Left renal cortex interstitium (tissue), 4 donors: ENCODE measurements around the gene KCNIP4. TPM values are rescaled to one million over a fixed set of nuclear protein-coding genes. Genes with fewer than 3 reads are reported as not detected.
"Not testable (repeated sequence)": the region's sequence is repeated elsewhere in the genome, so short reads cannot be mapped to it uniquely, and the experiment has no call there.

ENCODE experiments used
- DNase-seq, 4 donors: peaks; one replicate each; pipeline ENCODE4 v3.0.0-alpha.2; 2013; ENCODE audit warnings: low read depth in 4 of 4, low spot score in 2 of 4, missing footprints in 1 of 4
- polyA plus RNA-seq, 4 donors: library from polyadenylated mRNA; unstranded; fragments of 120-200 nt; gene quantifications; one replicate each; pipeline ENCODE4 v1.2.1, GENCODE V29; 2013; ENCODE audit not compliant: insufficient read length in 4 of 4

KCNIP4 gene
- polyA plus RNA-seq, 4 donors, result 12.3 to 15.6 (median 13.9) TPM

DNA sequence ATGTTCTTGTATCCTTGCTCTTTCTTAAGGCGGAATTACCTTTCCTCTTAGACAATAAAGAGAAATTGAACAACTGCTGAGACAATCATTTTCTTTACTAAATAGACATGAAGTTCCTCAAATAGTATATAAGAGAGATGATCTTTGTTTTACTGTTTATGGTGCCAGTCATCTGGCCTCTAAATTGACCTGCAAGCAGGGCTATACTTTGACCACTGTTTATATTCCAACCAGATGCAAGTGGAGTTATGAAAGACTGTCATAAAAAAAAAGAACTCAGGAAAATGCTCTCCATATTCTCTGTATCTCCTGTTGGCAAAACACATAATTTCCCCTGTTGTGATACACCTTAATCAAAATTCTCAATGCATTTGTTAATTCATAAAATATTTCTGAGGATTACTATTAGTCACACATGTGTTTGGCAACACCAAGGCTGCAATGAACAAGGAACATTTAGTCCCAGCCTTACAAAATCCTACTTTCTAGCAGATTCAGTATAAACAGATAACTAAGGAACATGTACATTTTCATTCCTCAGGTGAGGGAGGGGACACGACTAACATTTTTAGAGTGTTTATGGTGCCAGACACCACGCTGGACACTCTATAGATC is 562.3 kb downstream of the KCNIP4 start:
- no peak for DNase-seq

DNA sequence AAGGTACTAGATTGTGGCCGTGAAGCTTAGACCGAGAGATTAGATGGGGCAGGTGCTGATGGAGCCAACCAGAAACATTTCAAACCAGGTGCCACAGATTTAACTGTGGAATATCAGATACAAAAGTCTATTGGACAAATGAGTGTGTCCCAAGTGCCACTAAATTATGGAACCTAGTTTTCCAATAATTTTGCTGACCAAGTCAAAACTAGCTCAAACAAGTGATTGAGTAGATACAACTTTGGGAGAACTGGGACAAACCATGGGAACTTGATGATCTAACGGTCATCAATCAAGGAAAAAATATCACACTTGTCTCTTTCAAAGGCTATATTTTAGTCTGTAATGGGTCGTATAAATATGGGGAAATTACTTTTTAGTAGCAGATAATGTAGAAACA is 562.9 kb downstream of the KCNIP4 start:
- DNase-seq, result no peak

DNA sequence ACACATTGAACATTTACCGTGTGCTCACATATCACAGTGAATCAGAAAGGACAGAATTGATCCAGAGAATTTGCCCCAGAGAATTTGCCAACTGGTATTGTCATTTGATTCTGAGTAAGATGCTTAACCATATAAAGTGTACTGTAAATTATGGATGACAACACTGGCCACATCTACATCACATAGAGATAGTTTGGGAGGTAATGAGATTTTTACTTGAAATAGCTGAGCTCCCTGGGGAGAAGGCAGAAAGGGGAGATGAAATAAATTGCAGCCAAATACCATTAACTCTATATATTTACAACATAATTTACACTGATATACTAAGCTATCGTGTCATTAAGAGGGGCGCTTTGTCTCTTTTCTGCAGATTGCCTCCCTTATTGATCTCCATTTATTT is 564.0 kb downstream of the KCNIP4 start:
- DNase-seq, result no peak

DNA sequence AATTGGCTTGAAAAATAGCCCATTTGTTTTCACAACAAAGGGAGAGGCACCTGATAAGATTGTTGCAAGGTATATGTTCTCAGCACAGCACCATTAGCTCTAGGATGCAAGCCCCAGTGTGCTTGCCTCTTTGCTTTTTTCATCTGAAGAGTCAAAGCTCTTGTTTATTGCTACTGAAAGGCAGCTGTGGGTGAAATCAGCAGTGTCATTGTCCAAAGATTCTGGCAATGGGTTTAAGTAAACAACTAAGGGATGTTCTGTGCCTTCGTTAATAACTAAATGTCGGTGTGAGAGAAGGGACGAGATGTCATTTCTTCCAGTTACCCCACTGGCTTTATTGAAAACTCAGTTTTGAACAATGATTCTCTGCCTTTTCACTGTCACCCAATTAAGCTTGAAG is 567.7 kb downstream of the KCNIP4 start:
- DNase-seq, result no peak

DNA sequence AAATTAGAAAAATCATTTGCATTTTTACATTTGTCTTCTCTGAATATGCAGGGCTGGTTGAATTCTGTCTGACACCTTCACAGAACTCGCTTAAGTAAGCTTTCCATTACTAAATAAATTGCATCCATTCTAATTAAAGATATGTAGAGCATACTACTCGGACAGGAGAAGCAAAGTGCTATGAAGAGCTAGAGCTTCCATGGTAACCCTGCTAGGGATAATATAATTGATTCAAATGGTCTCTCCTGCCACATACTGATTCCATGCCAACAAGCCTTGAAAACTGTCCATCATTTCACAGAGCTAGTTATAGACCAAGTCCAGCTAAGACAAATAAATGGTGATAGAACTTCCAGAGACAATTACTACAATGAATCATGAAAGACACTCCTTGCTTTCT is 571.5 kb downstream of the KCNIP4 start:
- no peak for DNase-seq

DNA sequence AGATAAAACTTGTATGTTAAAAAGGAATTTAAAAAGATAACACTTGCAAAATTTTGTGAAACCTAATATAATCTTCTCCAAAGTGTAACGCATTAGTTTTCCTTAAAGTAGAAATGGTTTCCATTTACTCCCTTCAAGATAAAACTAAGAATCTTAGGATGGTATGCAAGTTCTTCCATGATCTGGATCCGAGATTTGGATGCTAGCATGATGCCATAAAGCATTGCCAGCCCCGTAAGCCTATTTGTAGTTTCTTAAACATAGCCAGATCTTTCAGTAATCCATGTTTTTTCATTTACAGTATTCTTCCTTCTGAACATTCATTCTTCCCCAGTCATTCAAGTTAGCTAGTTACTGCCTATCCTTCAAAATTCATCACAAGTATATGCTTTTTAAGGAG is 572.4 kb downstream of the KCNIP4 start:
- DNase-seq, result no peak

DNA sequence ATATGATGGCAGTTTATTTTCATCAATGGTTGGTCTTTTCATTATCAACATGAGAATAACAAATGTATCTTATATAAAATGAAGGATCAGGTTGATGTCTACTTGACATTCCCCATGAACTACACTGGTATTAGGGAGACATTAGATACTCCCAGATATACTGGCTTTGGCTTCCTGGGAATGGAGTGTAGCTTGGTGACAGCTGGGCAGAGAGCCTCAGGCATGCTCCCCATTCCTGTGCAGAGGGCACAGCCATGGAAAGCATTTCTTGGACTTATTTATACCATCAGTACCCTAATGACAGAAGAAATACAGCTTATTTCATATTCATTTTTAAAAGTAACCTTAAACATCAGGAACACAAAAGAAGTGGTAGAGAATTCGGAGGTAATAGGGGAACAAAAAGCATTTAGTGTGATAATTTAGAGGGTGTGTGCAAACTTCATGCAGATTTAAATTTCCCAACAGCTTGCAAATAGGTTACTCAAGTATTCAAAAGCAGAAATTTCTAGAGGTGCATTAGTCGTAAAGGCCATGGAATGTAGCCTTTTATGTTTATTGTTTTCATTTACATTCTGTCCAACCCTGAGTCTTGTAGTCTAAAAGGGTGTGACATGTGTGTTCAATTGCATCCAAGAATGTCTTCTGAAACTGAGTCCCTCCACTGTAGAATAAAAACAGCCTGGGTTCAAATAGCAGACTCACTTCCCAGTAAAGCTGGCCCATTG is 573.8 kb downstream of the KCNIP4 start:
- DNase-seq, result no peak

DNA sequence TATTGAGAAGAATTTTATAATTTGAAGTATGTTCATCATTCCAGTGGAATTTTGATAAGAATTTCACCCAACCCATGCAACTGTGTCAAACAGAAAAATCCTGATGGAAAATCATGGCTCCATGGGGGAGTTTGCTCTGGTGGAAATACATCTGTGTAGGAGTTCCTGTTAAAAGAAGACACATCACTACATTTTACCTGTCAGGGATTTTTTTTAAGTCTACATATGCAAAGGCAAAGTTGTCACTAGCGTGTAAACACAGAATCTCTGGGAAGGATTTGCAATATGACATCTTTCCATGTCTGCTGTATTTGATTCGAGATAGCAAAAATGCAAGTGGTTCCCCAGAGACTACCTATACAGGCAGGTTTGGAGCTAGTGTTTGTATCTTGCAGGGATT is 581.0 kb downstream of the KCNIP4 start:
- no peak for DNase-seq

DNA sequence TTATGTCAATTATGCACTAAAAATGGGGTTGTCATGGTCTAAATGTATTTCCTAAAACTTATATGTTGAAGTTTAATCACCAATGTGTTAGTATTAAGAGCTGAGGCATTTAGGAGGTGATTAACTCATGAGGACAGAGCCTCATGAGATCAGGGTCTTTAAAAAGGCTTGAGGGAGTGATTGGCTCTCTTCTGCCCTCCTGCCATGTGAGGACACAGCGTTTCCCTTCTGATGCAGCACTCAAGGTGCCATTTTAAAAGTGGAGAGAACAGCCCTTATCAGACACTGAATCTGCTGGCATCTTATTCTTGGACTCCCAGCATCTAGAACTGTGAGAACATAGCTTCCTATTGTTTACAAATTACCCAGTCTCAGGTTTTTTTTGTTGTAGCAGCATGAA is 581.7 kb downstream of the KCNIP4 start:
- DNase-seq, result no peak

DNA sequence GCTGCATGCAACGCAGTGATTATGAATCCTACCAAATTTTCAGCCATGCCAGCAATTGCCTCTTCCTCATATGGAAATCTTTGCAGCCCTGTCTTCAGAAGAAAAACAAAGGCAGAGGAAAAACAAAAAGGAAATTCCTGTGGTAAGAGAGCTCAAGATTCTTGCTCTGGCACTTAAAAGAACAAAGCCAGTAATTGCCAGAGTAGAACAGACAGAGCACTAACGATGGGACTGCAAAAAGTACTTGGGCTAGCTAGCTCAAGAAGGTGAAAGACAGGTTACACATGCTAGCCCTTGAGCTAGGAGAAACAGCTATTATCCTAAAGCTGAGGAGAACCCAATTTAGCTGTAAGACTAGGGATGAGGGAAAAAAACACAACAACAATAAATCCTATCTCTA is 582.3 kb downstream of the KCNIP4 start:
- DNase-seq, result no peak

DNA sequence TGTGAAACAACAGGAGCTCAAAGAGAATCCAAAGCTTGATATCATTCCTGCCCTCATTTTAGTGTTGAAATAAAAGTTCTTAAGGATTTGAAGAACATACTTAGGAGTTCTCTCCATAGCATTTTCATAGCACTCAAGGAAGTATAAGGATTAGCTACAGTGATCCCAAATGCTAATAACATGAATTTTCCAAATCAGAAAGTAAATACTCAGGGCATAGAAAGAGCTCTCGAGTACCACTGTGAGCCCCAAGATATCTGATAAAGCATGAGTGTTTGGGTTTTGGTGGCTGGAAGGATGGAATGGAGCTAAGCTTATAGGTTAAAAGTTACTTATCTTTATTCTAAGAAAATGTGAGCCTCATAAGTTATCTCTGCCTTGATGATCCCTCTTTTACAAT is 584.9 kb downstream of the KCNIP4 start:
- no peak for DNase-seq

DNA sequence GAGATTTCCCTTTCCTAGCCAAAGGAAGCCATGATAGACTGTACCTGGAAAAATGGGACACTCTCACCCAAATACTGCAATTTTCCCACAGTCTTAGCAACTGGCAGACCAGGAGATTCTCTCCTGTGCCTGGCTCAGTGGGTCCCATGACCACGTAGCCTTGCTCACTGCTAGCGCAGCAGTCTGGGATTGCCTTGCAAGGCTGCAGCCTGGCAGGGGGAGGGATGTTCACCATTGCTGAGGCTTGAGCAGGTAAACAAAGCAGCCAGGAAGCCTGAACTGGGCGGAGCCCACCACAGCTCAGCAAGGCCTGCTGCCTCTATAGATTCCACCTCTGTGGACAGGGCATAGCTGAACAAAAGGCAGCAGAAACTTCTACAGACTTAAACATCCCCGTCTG is 596.2 kb downstream of the KCNIP4 start:
- not testable (repeated sequence) for DNase-seq

DNA sequence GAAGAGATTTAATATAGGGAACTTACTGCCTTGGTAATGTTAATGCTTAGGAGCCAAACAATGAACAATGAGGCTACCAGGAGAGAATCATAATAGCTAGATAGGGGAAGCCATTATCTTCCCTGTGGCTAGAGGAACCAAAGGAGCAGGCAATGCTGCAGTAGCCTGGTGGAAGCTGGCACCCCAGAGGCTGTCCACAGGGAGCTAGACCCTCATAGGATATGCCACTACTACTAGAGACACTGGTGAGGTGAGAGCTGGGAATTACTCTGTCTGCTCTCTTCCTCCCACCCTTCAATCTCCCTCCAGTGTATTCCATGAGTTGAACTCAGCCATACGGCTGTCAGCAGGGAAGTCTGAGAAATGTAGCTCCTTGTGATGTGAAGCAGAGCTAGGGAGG is 601.4 kb downstream of the KCNIP4 start:
- no peak for DNase-seq

DNA sequence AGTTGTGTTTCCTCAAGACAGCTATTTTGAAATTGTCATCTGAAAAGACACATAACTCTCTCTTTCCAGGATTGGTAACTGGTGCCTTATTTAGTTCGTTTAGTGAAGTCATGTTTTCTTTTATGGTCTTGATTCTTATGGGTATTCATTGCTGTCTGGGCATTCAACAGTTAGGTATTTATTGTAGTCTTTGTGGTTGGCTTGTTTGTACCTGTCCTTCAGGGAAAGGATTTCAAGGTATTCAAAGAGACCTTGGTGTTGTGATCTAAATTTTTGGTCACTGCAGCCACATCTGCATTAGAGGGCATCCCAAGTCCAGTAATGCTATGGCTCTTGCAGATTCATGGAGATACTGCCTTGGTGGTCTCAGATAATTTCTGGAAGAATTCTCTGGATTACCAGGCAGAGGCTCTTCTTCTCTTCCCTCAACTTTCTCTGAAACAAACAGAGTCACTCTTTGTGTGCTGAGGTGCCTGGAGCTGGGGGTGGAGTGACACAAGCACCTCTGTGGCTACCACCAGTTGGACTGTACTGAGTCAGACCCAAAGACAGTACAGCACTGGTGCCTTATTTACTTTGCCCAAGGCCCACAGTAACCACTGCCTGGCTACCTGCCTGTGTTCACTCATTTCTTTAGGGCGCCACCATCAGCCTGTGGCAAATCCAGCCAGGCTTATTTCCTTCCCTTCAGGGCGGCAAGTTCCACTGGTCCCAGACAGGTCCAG is 620.4 kb downstream of the KCNIP4 start:
- DNase-seq, result no peak

DNA sequence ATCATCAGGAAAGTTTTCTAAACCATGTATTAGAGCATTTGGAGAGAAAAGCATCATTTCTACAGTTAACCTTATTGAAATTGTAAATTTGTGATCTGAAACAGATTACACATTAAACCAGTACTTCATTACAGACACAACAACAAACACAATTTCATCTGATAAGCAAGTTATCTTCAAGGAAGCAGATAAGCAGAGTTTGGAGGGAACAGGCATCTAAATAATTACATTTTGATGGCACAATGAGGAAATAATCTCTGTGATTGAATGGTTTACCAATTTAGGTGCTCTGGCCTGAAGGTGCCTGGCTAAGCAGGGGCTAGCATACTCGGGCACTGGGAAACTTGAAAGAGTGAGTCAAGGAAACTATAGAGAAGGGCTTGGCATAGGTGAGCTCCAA is 628.5 kb downstream of the KCNIP4 start:
- DNase-seq, result no peak

DNA sequence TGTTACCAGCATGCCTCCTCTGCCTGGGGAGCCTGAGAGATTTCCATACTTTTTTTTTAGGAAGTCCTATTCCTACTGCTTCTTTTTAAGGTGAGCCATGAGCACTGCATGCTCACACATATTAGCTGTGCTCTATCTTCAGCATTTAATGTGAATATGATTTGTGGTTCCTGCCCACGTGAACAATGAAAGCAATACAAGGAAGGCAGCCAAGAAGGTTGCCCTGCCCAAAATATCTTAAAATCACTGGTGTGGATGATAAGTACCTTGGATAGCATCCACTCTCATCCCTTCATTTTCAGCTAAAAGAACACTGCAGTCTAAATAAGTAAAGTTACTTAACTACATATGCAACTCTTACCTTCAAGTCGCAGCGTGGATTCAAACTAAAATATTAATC is 640.9 kb downstream of the KCNIP4 start:
- no peak for DNase-seq

DNA sequence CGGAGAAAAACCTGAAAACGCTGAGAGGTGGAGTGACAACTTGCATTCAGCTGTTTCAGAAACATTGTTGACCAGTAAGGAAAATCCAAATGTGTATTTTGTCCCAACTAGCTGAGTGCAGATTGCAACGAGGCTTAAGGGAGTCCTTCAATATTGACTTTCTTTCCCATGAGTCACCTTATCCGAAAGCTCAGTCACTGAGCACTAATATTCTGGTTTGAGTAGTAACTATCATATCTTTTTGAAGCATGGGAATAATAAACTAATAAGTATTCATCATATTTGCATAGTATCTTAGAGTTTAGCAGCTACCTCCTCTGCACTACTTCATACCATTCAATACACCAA is 644.1 kb downstream of the KCNIP4 start:
- DNase-seq, result no peak

DNA sequence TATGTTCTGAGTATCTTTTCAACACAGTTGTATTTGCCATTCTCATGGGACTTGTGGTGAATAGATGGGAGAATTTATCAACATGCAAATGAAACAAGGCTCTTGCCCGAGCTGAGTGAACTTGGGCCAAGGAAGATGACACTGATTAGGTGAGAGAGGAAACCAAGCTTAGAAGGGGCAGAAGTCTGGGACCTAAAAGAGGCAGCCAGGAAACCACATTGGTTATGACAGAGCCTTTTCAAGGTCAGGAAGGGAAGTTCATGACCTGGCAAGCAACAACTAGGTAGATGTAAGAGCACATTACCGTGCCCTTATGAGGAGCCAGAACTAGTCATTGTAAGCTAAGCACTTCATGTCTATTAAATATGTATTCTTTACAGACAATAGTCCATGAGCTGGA is 658.0 kb downstream of the KCNIP4 start:
- no peak for DNase-seq

DNA sequence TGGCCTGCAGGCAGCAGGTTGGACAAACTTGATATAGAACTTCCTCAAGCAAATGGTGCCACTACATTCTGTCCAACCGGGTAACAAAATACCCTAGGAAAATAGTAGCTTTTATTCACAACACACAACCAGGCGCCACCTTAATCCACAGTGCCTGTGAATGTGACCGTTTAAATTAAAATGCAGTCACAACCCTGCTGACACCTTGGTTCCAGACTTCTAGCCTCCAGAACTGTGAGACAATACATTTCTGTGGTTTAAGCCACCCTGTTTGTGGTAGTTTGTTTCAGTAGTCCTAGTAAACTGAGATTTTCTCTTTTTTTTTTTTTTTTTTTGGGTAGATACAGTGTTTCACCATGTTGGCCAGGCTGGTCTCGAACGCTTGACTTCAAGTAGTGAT is 672.5 kb downstream of the KCNIP4 start:
- no peak for DNase-seq

DNA sequence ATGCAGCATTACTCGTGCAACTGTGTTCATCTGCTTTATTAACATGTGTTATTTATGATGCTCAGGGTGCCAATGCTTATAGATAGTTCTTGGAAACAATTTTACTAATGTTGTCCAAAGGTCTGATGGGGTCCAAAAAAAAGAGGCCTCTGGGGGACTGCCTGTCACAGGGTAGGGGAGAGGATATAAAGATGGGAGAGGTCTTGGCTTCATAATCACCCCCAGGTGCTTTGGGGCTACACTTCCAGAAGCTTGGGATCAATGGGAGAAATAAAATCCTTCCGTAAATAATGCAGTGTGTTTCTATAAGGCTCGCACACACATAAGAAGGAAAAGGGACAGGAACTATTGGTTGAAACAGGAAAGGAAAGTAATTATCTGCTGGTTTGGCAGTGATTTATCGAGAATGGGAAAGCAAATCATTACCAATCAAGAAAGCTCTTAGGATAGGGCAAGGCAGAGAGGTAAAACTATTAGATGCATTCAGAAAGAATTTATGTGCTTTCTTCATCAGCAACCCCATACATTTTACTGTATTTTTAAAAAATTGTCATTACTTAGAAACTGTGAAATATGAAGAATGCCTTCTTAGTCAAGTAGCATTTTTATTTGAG is 677.0 kb downstream of the KCNIP4 start:
- no peak for DNase-seq

DNA sequence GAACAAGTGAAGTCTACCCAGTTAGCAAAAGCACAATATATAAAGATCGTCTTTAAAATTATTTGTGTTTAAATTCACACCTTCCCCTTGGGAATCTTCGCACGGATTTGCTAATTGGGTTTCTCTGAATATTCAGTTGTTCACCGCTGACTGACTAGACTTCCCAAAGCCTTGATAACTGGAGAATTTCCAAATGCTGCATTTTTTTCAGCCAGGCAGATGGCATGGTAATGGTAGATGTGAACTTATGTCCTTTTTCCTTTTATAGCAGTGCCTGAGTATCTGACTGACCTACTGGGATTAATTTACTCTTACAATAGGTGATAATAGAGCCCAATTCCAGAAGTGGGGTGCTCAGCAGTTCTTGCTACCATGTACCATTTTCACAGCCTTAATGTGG is 700.2 kb downstream of the KCNIP4 start:
- no peak for DNase-seq

DNA sequence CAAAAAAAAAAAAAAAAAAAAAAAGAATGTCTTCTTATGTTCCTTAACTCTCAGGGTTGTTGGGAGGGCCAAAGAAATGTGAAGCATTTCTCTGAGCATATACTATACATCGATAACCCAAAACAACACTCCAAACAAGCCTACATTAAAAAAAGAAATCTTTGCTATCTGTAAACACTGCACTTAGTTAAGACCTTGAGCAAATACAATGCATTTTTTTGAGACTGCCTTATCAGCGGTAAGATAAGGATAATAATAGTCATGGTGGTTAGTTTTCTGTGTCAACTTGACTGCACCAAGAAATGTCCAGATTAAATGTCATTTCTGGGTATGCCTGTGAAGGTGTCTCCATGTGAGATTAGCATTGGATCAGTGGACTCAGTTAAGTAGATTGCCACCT is 706.4 kb downstream of the KCNIP4 start:
- no peak for DNase-seq
